Endothelial cell of umbilical vein (primary cell): ENCODE results near the gene KAZALD1. TPM values are rescaled to one million over a fixed set of nuclear protein-coding genes. Genes with fewer than 3 reads are reported as not detected.

ENCODE experiments used
- BruUV-seq: library from RNA; stranded (reverse); fragments of 400-500 nt; replicated peaks from 2 replicates; lab custom pipeline; 2021; lab: Mats Ljungman, UMichigan
- CTCF ChIA-PET: fragments of 300-600, 350-600 bp; sonication (Branson Sonifier 250); formaldehyde crosslinking; loops from one replicate; lab custom pipeline; 2021; ENCODE audit warnings: antibody characterized with exemption, inconsistent platforms; lab: Charles Lee
- POLR2A ChIA-PET: fragments of 300-600, 350-600 bp; sonication (Branson Sonifier 250); formaldehyde crosslinking; loops from one replicate; lab custom pipeline; 2021; ENCODE audit warnings: antibody characterized with exemption, inconsistent platforms; lab: Charles Lee
- DNase-seq: peaks from one replicate; pipeline ENCODE4 v3.0.0-alpha.2; 2011; ENCODE audit warnings: low read depth, low spot score
- FAIRE-seq: peaks from 2 replicates; lab custom pipeline; 2011; peaks lifted over from hg19 to GRCh38; lab: Jason Lieb, UNC
- H2AFZ ChIP-seq: 2 replicates; pipeline ENCODE4 v1.6.0; 2012; ENCODE audit warnings: low read depth, low read length, control low read depth, inconsistent platforms
- H3K27ac ChIP-seq: 2 replicates; pipeline ENCODE4 v1.5.1; 2011; ENCODE audit warnings: low read depth, mild to moderate bottlenecking, control low read depth, low read length, moderate library complexity; ENCODE audit not compliant: insufficient read depth
- H3K27me3 ChIP-seq, 2 experiments: 2 replicates each; pipeline versions ENCODE4 v1.6.0 to v1.6.1; 2011; ENCODE audit warnings: low read length in 2 of 2, mixed read lengths in 1 of 2; ENCODE audit not compliant: control insufficient read depth in 2 of 2, insufficient read depth in 2 of 2
- H3K36me3 ChIP-seq, 2 experiments: 2 replicates in 1 of 2; 3 replicates in 1 of 2; pipeline ENCODE4 v1.5.1; 2011; ENCODE audit warnings: low read length in 2 of 2, mild to moderate bottlenecking in 1 of 2, moderate library complexity in 1 of 2; ENCODE audit not compliant: control insufficient read depth in 2 of 2, insufficient read depth in 2 of 2; ENCODE audit errors: extremely low read depth in 1 of 2
- H3K4me1 ChIP-seq: 3 replicates; pipeline ENCODE4 v1.5.1; 2011; ENCODE audit warnings: mild to moderate bottlenecking, low read length; ENCODE audit not compliant: control insufficient read depth, insufficient read depth; ENCODE audit errors: extremely low read depth
- H3K4me2 ChIP-seq: 2 replicates; pipeline ENCODE4 v1.6.1; 2011; ENCODE audit warnings: low read length, control low read depth, mixed read lengths; ENCODE audit not compliant: insufficient read depth
- H3K4me3 ChIP-seq, 3 experiments: fragments of 200-600 bp in 1 of 3; sonication (generic), shearing (Covaris generic) in 1 of 3; replicated peaks in 1 of 3; 2 replicates each; pipeline ENCODE4 v1.5.1; 2011 to 2016; ENCODE audit warnings: control low read depth in 3 of 3, low read length in 3 of 3, mild to moderate bottlenecking in 2 of 3, inconsistent platforms in 1 of 3, low read depth in 1 of 3, moderate library complexity in 1 of 3; ENCODE audit not compliant: insufficient read depth in 1 of 3
- H3K79me2 ChIP-seq: 2 replicates; pipeline ENCODE4 v1.6.0; 2012; ENCODE audit warnings: low read length, inconsistent platforms; ENCODE audit not compliant: control insufficient read depth, insufficient read depth
- H3K9ac ChIP-seq: replicated peaks from 2 replicates; pipeline ENCODE3; 2011; ENCODE audit warnings: low read length, control low read depth; ENCODE audit not compliant: insufficient read depth; ENCODE audit errors: extremely low read depth
- H3K9me1 ChIP-seq: replicated peaks from 3 replicates; pipeline ENCODE4 v1.6.0; 2011; ENCODE audit warnings: mild to moderate bottlenecking, low read length; ENCODE audit not compliant: control insufficient read depth, insufficient read depth; ENCODE audit errors: extremely low read depth
- H3K9me3 ChIP-seq: replicated peaks from 2 replicates; pipeline ENCODE4 v1.5.1; 2012; ENCODE audit warnings: low read length, inconsistent platforms; ENCODE audit not compliant: control insufficient read depth, insufficient read depth
- H4K20me1 ChIP-seq: replicated peaks from 2 replicates; pipeline ENCODE3; 2011; ENCODE audit warnings: mild to moderate bottlenecking, low read length; ENCODE audit not compliant: control insufficient read depth, insufficient read depth; ENCODE audit errors: extremely low read depth
- CTCF ChIP-seq, 2 donors: IDR thresholded peaks; 1 replicate in 1 of 2; 2 replicates in 1 of 2; pipeline ENCODE4 v1.5.1; 2011; ENCODE audit warnings: low read length in 2 of 2, mild to moderate bottlenecking in 2 of 2, moderate library complexity in 2 of 2, control low read depth in 1 of 2, inconsistent platforms in 1 of 2, low read depth in 1 of 2; ENCODE audit not compliant: insufficient read depth in 1 of 2; ENCODE audit errors: extremely low read depth in 1 of 2
- EZH2 ChIP-seq: IDR thresholded peaks from 2 replicates; pipeline ENCODE4 v1.6.1; 2012; ENCODE audit warnings: borderline replicate concordance, low read depth, mild to moderate bottlenecking, moderate library complexity, low read length, inconsistent platforms; ENCODE audit not compliant: severe bottlenecking
- FOS ChIP-seq: IDR thresholded peaks from 2 replicates; pipeline ENCODE4 v1.6.1; 2011; ENCODE audit warnings: mild to moderate bottlenecking, low read length, moderate library complexity, borderline replicate concordance; ENCODE audit not compliant: insufficient read depth
- GATA2 ChIP-seq: IDR thresholded peaks from 2 replicates; pipeline ENCODE4 v1.7.0; 2011; ENCODE audit warnings: low read depth, mild to moderate bottlenecking, moderate library complexity, mixed read lengths, low read length; ENCODE audit not compliant: insufficient read length, insufficient read depth
- JUN ChIP-seq: IDR thresholded peaks from 2 replicates; pipeline ENCODE4 v1.6.1; 2011; ENCODE audit warnings: borderline replicate concordance, low read depth; ENCODE audit not compliant: insufficient read length, insufficient read depth
- MAX ChIP-seq: IDR thresholded peaks from 2 replicates; pipeline ENCODE4 v1.6.1; 2011; ENCODE audit not compliant: insufficient read depth, insufficient read length
- MYC ChIP-seq: IDR thresholded peaks from one replicate; pipeline ENCODE4 v1.6.1; 2011; ENCODE audit warnings: mild to moderate bottlenecking, low read depth, low read length
- POLR2A ChIP-seq: IDR thresholded peaks from 2 replicates; pipeline ENCODE4 v1.6.1; 2012; ENCODE audit warnings: low read depth, mild to moderate bottlenecking, control low read depth, low read length
- POLR2AphosphoS5 ChIP-seq: IDR thresholded peaks from 2 replicates; pipeline ENCODE4 v1.6.1; 2012; ENCODE audit warnings: low read depth, mild to moderate bottlenecking, control low read depth, low read length, moderate library complexity; ENCODE audit not compliant: insufficient read depth
- dilution Hi-C: fragments of 300-500 bp; cut with MboI; formaldehyde crosslinking; loops from one replicate; pipeline ENCODE4 v1.15.0; 2019; ENCODE audit warnings: low sequenced_read_pairs; ENCODE audit not compliant: extremely low pct_ligation_motif_present
- intact Hi-C: fragments of 100-400 bp; cut with micrococcal nuclease; formaldehyde crosslinking; loops from one replicate; pipeline ENCODE4 v1.10.0; 2022
- polyA plus RNA-seq, 4 experiments: library from polyadenylated mRNA; depleted of rRNA in 3 of 4; stranded (reverse) in 3 of 4; unstranded in 1 of 4; fragments of >200 nt; gene quantifications; 2 replicates each; pipeline versions ENCODE4 v1.2.1 to v1.2.3, GENCODE V29; 2011 to 2012; ENCODE audit warnings: missing spikeins in 1 of 4
- total RNA-seq: library from RNA; stranded (reverse); gene quantifications from 2 replicates; pipeline ENCODE4 v1.2.3, GENCODE V29; 2021

Gene KAZALD1
- total and polyA plus RNA-seq, 2 donors (not counting 3 experiments of a cell fraction or from before 2014, with no cell fraction given) = 3.0 to 3.3 TPM

GRCh38 chr10:101028446-101029337 is 33.1 kb upstream of the KAZALD1 start:
- ChIA-PET POLR2A (no interaction called here), CTCF (interaction anchor here (1.2 to 6.3 kb wide), 7 partner anchors 11 to 113 kb away, joined by 3 to 74 read pairs (median 12); partner anchors contain the start of gene LZTS2)
- H3K27me3 ChIP-seq = peaks cover 0 to 9% of the 10 kb centered on the region in 2 experiments
- peaks cover 6% of the 10 kb centered on the region for H3K79me2 ChIP-seq
- dilution Hi-C loops = no loop called here
- H4K20me1 ChIP-seq = no peaks in the 10 kb centered on the region
- TF ChIP-seq CTCF (IDR thresholded peaks at IDR 0.05; ENCODE audit: extremely low read depth in 1 of 2, insufficient read depth in 1 of 2, low read depth in 1 of 2, low read length in 2 of 2) = no peak
- TF ChIP-seq MYC = no peak
- TF ChIP-seq EZH2 = no peak
- TF ChIP-seq POLR2A = no peak
- TF ChIP-seq GATA2 = no peak
- no peak for TF ChIP-seq JUN
- TF ChIP-seq MAX = no peak
- TF ChIP-seq POLR2AphosphoS5 = no peak
- TF ChIP-seq FOS = no peak
- H3K4me2 ChIP-seq = no peak overlapping the region
- no TSS peak for BruUV-seq
- no peak overlapping the region for H3K4me3 ChIP-seq
- H3K4me1 ChIP-seq = peaks cover 16% of the 10 kb centered on the region
- no peak overlapping the region for H2AFZ ChIP-seq
- H3K27ac ChIP-seq = no peak overlapping the region
- FAIRE-seq (no peak), DNase-seq (no peak)
- no peaks in the 10 kb centered on the region for H3K9me3 ChIP-seq
- intact Hi-C loops = no loop called here
- no peaks in the 10 kb centered on the region for H3K9me1 ChIP-seq
- H3K9ac ChIP-seq = no peak overlapping the region
- H3K36me3 ChIP-seq = no peaks in the 10 kb centered on the region
